ENCODE data around the gene CCDC167. TPM values are rescaled to one million over a fixed set of nuclear protein-coding genes. Genes with fewer than 3 reads are reported as not detected.

CCDC167 gene
- total and polyA plus RNA-seq, 7 donors = 13.8 to 54.0 (median 24.8) TPM

DNA sequence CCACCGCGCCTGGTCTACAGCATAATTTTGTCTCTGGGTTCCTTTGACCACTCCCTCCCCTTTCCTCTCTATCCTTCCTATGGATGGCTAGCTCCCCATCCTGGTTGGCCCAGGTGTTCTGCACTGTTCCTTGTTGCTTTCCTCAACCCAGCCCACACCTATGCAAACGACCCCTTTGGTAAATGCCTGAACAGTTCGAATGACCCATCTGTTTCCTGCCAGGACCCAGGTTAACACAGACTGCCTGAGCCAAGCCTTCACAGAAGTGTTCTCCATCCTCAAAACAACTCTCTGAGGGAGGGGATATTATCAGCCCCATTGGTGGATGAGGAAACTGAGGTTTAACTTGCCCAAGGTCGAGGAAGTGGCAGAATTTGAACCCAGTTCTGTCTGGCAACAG lies 44.8 kb upstream of the CCDC167 start:
- TF ChIP-seq EP300 (IDR thresholded peaks at IDR 0.05) (no peak), POLR2A (IDR thresholded peaks at IDR 0.05) (no peak), POLR2AphosphoS5 (IDR thresholded peaks at IDR 0.05) (no peak)
- TF ChIP-seq, protein P1, sequence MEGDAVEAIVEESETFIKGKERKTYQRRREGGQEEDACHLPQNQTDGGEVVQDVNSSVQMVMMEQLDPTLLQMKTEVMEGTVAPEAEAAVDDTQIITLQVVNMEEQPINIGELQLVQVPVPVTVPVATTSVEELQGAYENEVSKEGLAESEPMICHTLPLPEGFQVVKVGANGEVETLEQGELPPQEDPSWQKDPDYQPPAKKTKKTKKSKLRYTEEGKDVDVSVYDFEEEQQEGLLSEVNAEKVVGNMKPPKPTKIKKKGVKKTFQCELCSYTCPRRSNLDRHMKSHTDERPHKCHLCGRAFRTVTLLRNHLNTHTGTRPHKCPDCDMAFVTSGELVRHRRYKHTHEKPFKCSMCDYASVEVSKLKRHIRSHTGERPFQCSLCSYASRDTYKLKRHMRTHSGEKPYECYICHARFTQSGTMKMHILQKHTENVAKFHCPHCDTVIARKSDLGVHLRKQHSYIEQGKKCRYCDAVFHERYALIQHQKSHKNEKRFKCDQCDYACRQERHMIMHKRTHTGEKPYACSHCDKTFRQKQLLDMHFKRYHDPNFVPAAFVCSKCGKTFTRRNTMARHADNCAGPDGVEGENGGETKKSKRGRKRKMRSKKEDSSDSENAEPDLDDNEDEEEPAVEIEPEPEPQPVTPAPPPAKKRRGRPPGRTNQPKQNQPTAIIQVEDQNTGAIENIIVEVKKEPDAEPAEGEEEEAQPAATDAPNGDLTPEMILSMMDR (IDR thresholded peaks at IDR 0.05) = no peak
- 57 to 68% methylated on average over 5 of the region's 5 CpGs for WGBS, 2 donors
- no peak for DNase-seq
- Histone ChIP-seq H3K36me3 (no peaks in the 10 kb centered on the region), H3K27ac (no peak overlapping the region), H3K9me3 (no peaks in the 10 kb centered on the region), H3K4me3 (no peak overlapping the region), H3K27me3 (peaks cover 0 to 8% (median 0%) of the 10 kb centered on the region in 3 donors), H3K4me1 (no peaks in the 10 kb centered on the region)
- intact Hi-C loops (cut with DNase I) = no loop called here

DNA sequence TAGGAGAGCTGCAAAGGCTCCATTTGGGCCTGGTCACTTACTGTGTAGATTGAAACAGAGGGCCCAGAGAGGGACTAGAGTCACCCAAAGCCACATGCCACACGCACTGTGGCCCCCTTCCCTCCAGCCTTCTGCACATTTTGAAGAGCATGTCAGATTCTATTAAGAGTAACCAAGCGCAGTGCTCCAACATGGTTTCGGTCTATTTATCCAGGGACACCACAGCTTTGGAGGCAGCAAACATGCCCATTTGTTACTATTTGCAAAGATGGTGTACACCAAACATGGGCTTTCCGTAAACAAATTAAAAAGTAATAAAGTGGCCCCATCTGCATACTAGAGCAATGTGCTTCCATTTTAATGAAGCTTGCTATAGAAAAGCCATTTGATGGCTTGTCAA lies 43.7 kb upstream of the CCDC167 start:
- intact Hi-C loops (cut with DNase I) = no loop called here
- TF ChIP-seq, protein P1 (IDR thresholded peaks at IDR 0.05) = no peak
- TF ChIP-seq POLR2AphosphoS5 (IDR thresholded peaks at IDR 0.05) (no peak), EP300 (IDR thresholded peaks at IDR 0.05) (no peak)
- no peaks in the 10 kb centered on the region for H3K9me3 ChIP-seq
- H3K36me3 ChIP-seq = no peaks in the 10 kb centered on the region
- H3K27ac ChIP-seq = no peak overlapping the region
- peaks cover 0 to 2% (median 0%) of the 10 kb centered on the region in 3 donors for H3K27me3 ChIP-seq
- WGBS, 2 donors = 82 to 86% methylated on average over 4 of the region's 4 CpGs
- no peak overlapping the region for H3K4me3 ChIP-seq
- no peaks in the 10 kb centered on the region for H3K4me1 ChIP-seq
- DNase-seq = no peak

DNA sequence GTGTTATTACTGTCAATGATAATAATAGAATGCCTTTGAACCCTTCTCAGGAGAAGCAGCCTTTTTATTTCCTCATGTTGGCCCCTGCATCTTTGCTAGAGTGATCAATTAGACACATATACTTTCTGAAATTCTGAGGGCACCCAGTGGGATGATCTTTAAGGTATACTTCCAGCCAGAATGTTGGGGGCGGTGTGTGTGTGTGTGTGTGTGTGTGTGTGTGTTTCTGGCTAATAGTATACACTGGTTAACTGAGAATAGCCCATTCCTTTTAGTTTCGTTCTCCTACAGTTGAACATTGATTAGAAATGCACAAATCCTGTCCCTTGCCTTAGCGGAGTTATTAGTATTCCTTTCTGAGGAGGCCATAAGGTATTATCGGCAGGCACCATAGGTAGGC lies 41.7 kb upstream of the CCDC167 start:
- Histone ChIP-seq H3K4me3 (no peak overlapping the region), H3K36me3 (no peaks in the 10 kb centered on the region), H3K27me3 (peaks cover 0 to 10% (median 5%) of the 10 kb centered on the region in 3 donors), H3K9me3 (no peaks in the 10 kb centered on the region), H3K4me1 (peaks cover 0 to 4% (median 3%) of the 10 kb centered on the region in 4 donors), H3K27ac (no peak overlapping the region)
- intact Hi-C loops (cut with DNase I) = no loop called here
- TF ChIP-seq, protein P1 (IDR thresholded peaks at IDR 0.05) = no peak
- TF ChIP-seq POLR2AphosphoS5 (IDR thresholded peaks at IDR 0.05) = no peak
- TF ChIP-seq POLR2A (IDR thresholded peaks at IDR 0.05) = no peak
- no peak for TF ChIP-seq EP300 (IDR thresholded peaks at IDR 0.05)
- DNase-seq = no peak
- 90 to 94% methylated on average over 4 of the region's 4 CpGs for WGBS, 2 donors

DNA sequence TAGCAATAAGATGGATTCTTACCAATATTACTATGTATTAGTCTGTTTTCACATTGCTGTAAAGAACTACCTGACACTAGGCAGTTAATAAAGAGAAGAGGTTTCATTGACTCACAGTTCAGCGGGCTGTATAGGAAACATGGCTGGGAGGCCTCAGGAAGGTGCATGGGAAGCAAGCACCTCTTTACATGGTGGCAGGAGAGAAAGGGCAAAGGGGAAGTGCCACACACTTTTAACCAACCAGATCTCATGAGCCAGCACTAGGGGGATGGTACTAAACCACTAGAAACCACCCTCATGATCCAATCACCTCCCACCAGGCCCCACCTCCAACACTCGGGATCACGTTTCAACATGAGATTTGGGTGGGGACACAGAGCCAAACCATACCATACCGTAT lies 40.7 kb upstream of the CCDC167 start:
- peaks cover 4 to 19% (median 14%) of the 10 kb centered on the region in 3 donors for H3K27me3 ChIP-seq
- no peaks in the 10 kb centered on the region for H3K36me3 ChIP-seq
- H3K9me3 ChIP-seq = no peaks in the 10 kb centered on the region
- H3K27ac ChIP-seq = no peak overlapping the region
- H3K4me3 ChIP-seq = no peak overlapping the region
- TF ChIP-seq POLR2AphosphoS5 (IDR thresholded peaks at IDR 0.05) = no peak
- no peak for TF ChIP-seq POLR2A (IDR thresholded peaks at IDR 0.05)
- TF ChIP-seq, protein P1 (IDR thresholded peaks at IDR 0.05) = no peak
- TF ChIP-seq EP300 (IDR thresholded peaks at IDR 0.05) = no peak
- no peak for DNase-seq
- intact Hi-C loops (cut with DNase I) = no loop called here
- H3K4me1 ChIP-seq = peaks cover 0 to 13% (median 13%) of the 10 kb centered on the region in 4 donors
- 61 to 69% methylated on average over 4 of the region's 4 CpGs for WGBS, 2 donors

DNA sequence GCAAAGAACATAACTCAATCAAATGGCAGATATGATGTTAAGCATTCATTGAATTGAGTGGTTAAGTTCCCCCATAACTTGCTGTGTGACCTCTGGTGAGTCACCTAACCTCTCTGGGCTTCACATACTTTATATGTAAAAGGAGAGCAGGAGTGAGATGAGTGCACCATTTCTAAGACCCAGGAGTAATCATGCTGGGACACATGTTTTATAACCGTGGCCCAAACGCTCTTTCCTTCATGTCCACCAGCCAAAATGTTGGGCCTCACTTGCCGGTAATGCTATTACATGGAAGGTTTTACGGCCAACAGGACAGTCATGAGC lies 40.3 kb upstream of the CCDC167 start:
- H3K27me3 ChIP-seq = peaks cover 4 to 23% (median 18%) of the 10 kb centered on the region in 3 donors
- H3K4me3 ChIP-seq = no peak overlapping the region
- intact Hi-C loops (cut with DNase I) = no loop called here
- H3K36me3 ChIP-seq = no peaks in the 10 kb centered on the region
- H3K4me1 ChIP-seq = peaks cover 0 to 17% (median 14%) of the 10 kb centered on the region in 4 donors
- H3K27ac ChIP-seq = no peak overlapping the region
- DNase-seq = no peak
- WGBS, 2 donors = 93 to 97% methylated on average over 4 of the region's 4 CpGs
- TF ChIP-seq POLR2A (IDR thresholded peaks at IDR 0.05) (no peak), EP300 (IDR thresholded peaks at IDR 0.05) (no peak), POLR2AphosphoS5 (IDR thresholded peaks at IDR 0.05) (no peak)
- TF ChIP-seq, protein P1 (IDR thresholded peaks at IDR 0.05) = no peak
- no peaks in the 10 kb centered on the region for H3K9me3 ChIP-seq

All from sigmoid colon (tissue), 7 donors.